H1 (cell line): Measurements from ENCODE around the gene ARHGAP21.

Experiments
- CHD2 ChIP-seq: IDR thresholded peaks from 2 replicates; pipeline ENCODE4 v1.6.1; 2012; ENCODE audit warnings: low read length, improper control_type of control experiment
- CTCF ChIP-seq, 3 experiments: IDR thresholded peaks; 1 replicate in 2 of 3; 2 replicates in 1 of 3; pipeline versions ENCODE4 v1.5.1 to v1.6.1; 2011; ENCODE audit warnings: low read length in 3 of 3, mild to moderate bottlenecking in 3 of 3, inconsistent platforms in 2 of 3, low read depth in 1 of 3, moderate library complexity in 1 of 3; ENCODE audit not compliant: insufficient read depth in 1 of 3; ENCODE audit errors: control extremely low read depth in 1 of 3
- EP300 ChIP-seq, 2 experiments: IDR thresholded peaks; 1 replicate in 1 of 2; 2 replicates in 1 of 2; pipeline ENCODE4 v1.6.1; 2011 to 2012; ENCODE audit warnings: low read depth in 2 of 2, low read length in 2 of 2, mild to moderate bottlenecking in 2 of 2, borderline replicate concordance in 1 of 2, inconsistent platforms in 1 of 2, moderate library complexity in 1 of 2
- EZH2 ChIP-seq: fragments of 200-600 bp; sonication (generic); IDR thresholded peaks from 2 replicates; pipeline ENCODE4 v1.7.1; 2012; ENCODE audit warnings: low read depth, mild to moderate bottlenecking, moderate library complexity, low read length, inconsistent platforms; ENCODE audit not compliant: severe bottlenecking
- GABPA ChIP-seq: IDR thresholded peaks from 2 replicates; pipeline ENCODE4 v1.6.1; 2011; ENCODE audit warnings: mild to moderate bottlenecking, low read length, moderate library complexity, borderline replicate concordance; ENCODE audit not compliant: insufficient read depth
- MAX ChIP-seq: IDR thresholded peaks from 2 replicates; pipeline ENCODE4 v1.6.1; 2012; ENCODE audit warnings: inconsistent platforms
- NRF1 ChIP-seq: IDR thresholded peaks from 2 replicates; pipeline ENCODE4 v1.6.1; 2011; ENCODE audit warnings: mild to moderate bottlenecking, low read depth, low read length, improper control_type of control experiment
- POLR2A ChIP-seq, 2 experiments: IDR thresholded peaks; 1 replicate in 1 of 2; 2 replicates in 1 of 2; pipeline ENCODE4 v1.6.1; 2011; ENCODE audit warnings: low read depth in 2 of 2, low read length in 2 of 2, mild to moderate bottlenecking in 2 of 2; ENCODE audit errors: control extremely low read depth in 1 of 2
- SIX5 ChIP-seq: IDR thresholded peaks from 2 replicates; pipeline ENCODE4 v1.6.1; 2011; ENCODE audit warnings: mild to moderate bottlenecking, low read depth, low read length
- TEAD4 ChIP-seq: IDR thresholded peaks from 2 replicates; pipeline ENCODE4 v1.6.1; 2012; ENCODE audit warnings: low read depth, low read length, inconsistent platforms, mixed read lengths
- ZNF274 ChIP-seq: IDR thresholded peaks from 2 replicates; pipeline ENCODE4 v1.7.0; 2012; ENCODE audit warnings: low read length, borderline replicate concordance; ENCODE audit errors: extremely low read depth

- no peak for TF ChIP-seq TEAD4
- TF ChIP-seq CTCF (IDR thresholded peaks at IDR 0.05; ENCODE audit: control extremely low read depth in 1 of 3, insufficient read depth in 1 of 3, low read depth in 1 of 3, low read length in 3 of 3), result peak; percentile 67 to 89 (median 77)
- peak; percentile 65; the same call in 1 of the 2 replicates for TF ChIP-seq MAX
- no peak for TF ChIP-seq POLR2A (IDR thresholded peaks at IDR 0.05; ENCODE audit: control extremely low read depth in 1 of 2, low read depth in 2 of 2, low read length in 2 of 2)
- TF ChIP-seq NRF1, result no peak
- no peak for TF ChIP-seq EP300 (IDR thresholded peaks at IDR 0.05; ENCODE audit: borderline replicate concordance in 1 of 2, low read depth in 2 of 2, low read length in 2 of 2)
- TF ChIP-seq EZH2, result no peak
- no peak for TF ChIP-seq CHD2
- TF ChIP-seq GABPA, result no peak
- no peak for TF ChIP-seq SIX5
- no peak for TF ChIP-seq ZNF274
Measured at GRCh38 chr10:24552346-24553016, 171.2 kb downstream of the ARHGAP21 start.
